PC-9 (cell line): Measurements from ENCODE around the gene LRP1.

Source experiments
- EZH2 ChIP-seq: fragments of 200-600 bp; sonication (generic); IDR thresholded peaks from 2 replicates; pipeline ENCODE4 v1.8.0; 2017; ENCODE audit warnings: antibody characterized with exemption, low read depth
- TF ChIP-seq, protein P1 (sequence below): fragments of 200-600 bp; sonication (generic); conservative IDR thresholded peaks from 2 replicates; pipeline ENCODE4 v1.6.1; 2017; ENCODE audit warnings: mixed run types, antibody characterized with exemption, mild to moderate bottlenecking, moderate library complexity

DNA sequence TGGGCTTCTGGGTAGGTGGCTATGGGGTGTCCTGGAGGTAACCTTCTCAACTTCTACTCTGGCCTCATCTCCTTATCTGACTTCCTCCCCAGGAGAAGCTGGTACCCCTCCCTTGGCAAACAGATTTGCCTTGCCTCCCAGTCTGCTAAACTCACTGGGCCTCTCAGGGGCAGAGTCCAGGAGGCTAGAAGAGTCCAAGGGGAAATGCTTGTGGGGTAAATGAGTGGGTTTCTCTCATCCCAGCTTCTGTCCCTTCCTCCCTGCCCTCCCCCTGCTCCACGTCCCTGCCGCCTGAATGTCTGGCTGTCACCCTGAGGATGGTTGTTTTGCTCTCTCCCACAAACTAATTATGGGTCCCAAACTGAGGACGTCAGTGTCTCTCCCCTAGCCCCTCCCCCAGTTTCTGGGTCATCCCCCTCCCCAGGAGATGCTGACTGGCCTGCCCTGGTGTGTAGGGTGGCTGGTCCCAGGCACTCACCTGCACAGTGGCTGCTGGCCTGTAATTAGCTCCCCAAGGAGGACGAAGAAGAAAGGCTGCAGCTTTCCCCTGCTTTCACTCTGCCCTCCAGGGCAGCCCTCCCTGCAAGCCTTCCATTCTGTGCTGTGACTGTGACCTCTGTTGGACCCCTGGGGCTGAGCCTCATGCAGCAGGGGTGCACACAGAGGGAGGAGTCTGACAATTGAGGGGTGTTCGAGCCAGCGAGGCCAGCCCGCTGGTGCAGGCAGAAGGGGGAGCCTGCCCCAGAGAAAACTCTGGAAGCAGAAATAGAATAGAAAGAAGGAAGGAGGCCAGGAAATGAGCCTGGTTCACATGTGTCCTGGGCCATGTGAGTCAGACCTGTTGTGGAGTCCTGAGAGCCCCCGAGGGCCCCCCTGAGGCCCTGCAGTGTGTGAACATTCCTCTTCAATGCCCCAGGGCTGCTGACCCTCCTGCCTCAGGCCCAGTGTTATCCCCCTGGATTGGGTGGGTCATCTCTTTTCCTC lies 19.0 kb downstream of the LRP1 start, which contains the start of gene LRP1-AS:
- TF ChIP-seq, protein P1, sequence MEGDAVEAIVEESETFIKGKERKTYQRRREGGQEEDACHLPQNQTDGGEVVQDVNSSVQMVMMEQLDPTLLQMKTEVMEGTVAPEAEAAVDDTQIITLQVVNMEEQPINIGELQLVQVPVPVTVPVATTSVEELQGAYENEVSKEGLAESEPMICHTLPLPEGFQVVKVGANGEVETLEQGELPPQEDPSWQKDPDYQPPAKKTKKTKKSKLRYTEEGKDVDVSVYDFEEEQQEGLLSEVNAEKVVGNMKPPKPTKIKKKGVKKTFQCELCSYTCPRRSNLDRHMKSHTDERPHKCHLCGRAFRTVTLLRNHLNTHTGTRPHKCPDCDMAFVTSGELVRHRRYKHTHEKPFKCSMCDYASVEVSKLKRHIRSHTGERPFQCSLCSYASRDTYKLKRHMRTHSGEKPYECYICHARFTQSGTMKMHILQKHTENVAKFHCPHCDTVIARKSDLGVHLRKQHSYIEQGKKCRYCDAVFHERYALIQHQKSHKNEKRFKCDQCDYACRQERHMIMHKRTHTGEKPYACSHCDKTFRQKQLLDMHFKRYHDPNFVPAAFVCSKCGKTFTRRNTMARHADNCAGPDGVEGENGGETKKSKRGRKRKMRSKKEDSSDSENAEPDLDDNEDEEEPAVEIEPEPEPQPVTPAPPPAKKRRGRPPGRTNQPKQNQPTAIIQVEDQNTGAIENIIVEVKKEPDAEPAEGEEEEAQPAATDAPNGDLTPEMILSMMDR, result no peak
- no peak for TF ChIP-seq EZH2
